ENCODE data around the gene IFNA5. TPM values are rescaled to one million over a fixed set of nuclear protein-coding genes. Genes with fewer than 3 reads are reported as not detected.
A peak's percentile ranks its signal among the peaks of the same experiment; 100 is the strongest.

The IFNA5 gene
- total and polyA plus RNA-seq, 2 of the 13 experiments (the other 11 are each of a cell fraction or from before 2014, with no cell fraction given) = not detected

DNA sequence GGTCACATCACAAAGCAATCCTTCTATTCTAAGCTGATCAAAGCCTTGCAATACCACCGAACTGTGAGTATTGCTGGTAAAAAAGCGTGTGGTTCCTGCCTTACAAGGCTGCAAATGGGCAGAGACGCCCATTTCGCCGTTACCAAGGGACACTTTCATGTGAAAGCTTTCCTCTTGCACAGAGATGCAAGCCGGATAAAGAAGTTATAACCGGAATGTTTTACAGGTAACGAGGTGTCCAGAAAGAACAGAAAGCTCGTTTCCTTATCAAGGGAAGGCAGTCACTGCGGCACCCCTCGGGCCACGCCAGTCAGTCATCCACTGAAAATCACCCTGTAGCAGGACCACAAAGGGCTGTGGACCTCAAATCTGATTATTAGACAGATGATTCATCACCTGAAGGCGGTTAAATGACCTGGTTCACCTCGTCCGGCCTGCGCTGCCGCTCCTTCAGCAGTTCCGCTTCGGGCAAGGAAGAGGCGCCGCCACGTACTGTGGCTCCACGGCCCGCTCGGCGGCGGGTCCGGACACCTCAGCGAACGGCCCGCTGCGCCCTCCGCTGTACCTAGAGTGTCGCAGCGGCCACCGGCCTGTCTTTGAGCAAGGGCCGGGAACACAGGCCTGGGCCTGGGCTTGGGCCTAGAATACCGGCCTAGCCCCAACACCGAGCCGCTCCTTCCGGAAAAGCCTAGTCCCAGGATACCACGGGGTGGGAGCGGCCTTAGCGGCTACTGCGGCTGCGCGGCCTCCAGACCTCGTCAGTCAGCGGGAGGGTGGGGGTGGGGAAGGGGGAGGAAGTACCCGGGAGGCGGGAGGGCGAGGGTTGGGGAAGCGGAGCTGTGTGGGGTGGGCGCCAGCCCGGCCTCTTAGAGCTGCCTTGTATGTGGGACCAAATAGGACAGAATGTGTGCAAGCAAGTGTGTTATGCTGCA lies 29.9 kb upstream of the IFNA5 start, which contains the start of gene KLHL9 (continued):
- TF ChIP-seq HNF4G (IDR thresholded peaks at IDR 0.05; ENCODE audit: borderline replicate concordance, low read depth, low read length) (no peak), HNF4G (CRISPR knock-in tag; IDR thresholded peaks at IDR 0.05; ENCODE audit: borderline replicate concordance, low read depth) (no peak), SP140L (CRISPR knock-in tag; IDR thresholded peaks at IDR 0.05; ENCODE audit: borderline replicate concordance) (peak; percentile 58; the same call in 1 of the 2 replicates), RFXANK (CRISPR knock-in tag; IDR thresholded peaks at IDR 0.05) (no peak), NFE2L1 (CRISPR knock-in tag; IDR thresholded peaks at IDR 0.05; ENCODE audit: borderline replicate concordance) (0 out of 2 replicates have a peak, but pooled peaks have one; percentile 58), SOX6 (IDR thresholded peaks at IDR 0.05) (no peak), SOX6 (CRISPR knock-in tag; IDR thresholded peaks at IDR 0.05) (no peak; the same call in 1 of the 2 replicates), ZNF329 (CRISPR knock-in tag; IDR thresholded peaks at IDR 0.05; ENCODE audit: low read depth) (no peak), ZNF263 (CRISPR knock-in tag; IDR thresholded peaks at IDR 0.05) (no peak; the same call in 1 of the 2 replicates), KDM6A (CRISPR knock-in tag; IDR thresholded peaks at IDR 0.05; ENCODE audit: low read depth) (no peak), ZFP36L1 (CRISPR knock-in tag; IDR thresholded peaks at IDR 0.05) (no peak), NFIC (IDR thresholded peaks at IDR 0.05; ENCODE audit: low read length) (no peak), PHF21A (CRISPR knock-in tag; IDR thresholded peaks at IDR 0.05) (peak; percentile 33; the same call in 1 of the 2 replicates), FOXC1 (CRISPR knock-in tag; IDR thresholded peaks at IDR 0.05; ENCODE audit: borderline replicate concordance) (no peak; the same call in 1 of the 2 replicates), ZNF235 (CRISPR knock-in tag; IDR thresholded peaks at IDR 0.05; ENCODE audit: borderline replicate concordance) (no peak), ONECUT2 (CRISPR knock-in tag; IDR thresholded peaks at IDR 0.05) (no peak), FLYWCH1 (CRISPR knock-in tag; IDR thresholded peaks at IDR 0.05) (no peak)
- TF ChIP-seq, protein P1, sequence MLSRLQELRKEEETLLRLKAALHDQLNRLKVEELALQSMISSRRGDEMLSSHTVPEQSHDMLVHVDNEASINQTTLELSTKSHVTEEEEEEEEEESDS (CRISPR knock-in tag; IDR thresholded peaks at IDR 0.05; ENCODE audit: borderline replicate concordance) = no peak
- TF ChIP-seq, protein P2, sequence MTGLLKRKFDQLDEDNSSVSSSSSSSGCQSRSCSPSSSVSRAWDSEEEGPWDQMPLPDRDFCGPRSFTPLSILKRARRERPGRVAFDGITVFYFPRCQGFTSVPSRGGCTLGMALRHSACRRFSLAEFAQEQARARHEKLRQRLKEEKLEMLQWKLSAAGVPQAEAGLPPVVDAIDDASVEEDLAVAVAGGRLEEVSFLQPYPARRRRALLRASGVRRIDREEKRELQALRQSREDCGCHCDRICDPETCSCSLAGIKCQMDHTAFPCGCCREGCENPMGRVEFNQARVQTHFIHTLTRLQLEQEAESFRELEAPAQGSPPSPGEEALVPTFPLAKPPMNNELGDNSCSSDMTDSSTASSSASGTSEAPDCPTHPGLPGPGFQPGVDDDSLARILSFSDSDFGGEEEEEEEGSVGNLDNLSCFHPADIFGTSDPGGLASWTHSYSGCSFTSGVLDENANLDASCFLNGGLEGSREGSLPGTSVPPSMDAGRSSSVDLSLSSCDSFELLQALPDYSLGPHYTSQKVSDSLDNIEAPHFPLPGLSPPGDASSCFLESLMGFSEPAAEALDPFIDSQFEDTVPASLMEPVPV (CRISPR knock-in tag; IDR thresholded peaks at IDR 0.05) = no peak
- TF ChIP-seq, protein P3, sequence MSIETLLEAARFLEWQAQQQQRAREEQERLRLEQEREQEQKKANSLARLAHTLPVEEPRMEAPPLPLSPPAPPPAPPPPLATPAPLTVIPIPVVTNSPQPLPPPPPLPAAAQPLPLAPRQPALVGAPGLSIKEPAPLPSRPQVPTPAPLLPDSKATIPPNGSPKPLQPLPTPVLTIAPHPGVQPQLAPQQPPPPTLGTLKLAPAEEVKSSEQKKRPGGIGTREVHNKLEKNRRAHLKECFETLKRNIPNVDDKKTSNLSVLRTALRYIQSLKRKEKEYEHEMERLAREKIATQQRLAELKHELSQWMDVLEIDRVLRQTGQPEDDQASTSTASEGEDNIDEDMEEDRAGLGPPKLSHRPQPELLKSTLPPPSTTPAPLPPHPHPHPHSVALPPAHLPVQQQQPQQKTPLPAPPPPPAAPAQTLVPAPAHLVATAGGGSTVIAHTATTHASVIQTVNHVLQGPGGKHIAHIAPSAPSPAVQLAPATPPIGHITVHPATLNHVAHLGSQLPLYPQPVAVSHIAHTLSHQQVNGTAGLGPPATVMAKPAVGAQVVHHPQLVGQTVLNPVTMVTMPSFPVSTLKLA (IDR thresholded peaks at IDR 0.05) = no peak
- TF ChIP-seq, protein P4, sequence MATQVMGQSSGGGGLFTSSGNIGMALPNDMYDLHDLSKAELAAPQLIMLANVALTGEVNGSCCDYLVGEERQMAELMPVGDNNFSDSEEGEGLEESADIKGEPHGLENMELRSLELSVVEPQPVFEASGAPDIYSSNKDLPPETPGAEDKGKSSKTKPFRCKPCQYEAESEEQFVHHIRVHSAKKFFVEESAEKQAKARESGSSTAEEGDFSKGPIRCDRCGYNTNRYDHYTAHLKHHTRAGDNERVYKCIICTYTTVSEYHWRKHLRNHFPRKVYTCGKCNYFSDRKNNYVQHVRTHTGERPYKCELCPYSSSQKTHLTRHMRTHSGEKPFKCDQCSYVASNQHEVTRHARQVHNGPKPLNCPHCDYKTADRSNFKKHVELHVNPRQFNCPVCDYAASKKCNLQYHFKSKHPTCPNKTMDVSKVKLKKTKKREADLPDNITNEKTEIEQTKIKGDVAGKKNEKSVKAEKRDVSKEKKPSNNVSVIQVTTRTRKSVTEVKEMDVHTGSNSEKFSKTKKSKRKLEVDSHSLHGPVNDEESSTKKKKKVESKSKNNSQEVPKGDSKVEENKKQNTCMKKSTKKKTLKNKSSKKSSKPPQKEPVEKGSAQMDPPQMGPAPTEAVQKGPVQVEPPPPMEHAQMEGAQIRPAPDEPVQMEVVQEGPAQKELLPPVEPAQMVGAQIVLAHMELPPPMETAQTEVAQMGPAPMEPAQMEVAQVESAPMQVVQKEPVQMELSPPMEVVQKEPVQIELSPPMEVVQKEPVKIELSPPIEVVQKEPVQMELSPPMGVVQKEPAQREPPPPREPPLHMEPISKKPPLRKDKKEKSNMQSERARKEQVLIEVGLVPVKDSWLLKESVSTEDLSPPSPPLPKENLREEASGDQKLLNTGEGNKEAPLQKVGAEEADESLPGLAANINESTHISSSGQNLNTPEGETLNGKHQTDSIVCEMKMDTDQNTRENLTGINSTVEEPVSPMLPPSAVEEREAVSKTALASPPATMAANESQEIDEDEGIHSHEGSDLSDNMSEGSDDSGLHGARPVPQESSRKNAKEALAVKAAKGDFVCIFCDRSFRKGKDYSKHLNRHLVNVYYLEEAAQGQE (IDR thresholded peaks at IDR 0.05; ENCODE audit: borderline replicate concordance in 1 of 2, low read depth in 1 of 2, low read length in 2 of 2) = peak in 1 of 2 experiments; percentile 22; a peak in 1 of 4 replicates
- TF ChIP-seq, protein P5, sequence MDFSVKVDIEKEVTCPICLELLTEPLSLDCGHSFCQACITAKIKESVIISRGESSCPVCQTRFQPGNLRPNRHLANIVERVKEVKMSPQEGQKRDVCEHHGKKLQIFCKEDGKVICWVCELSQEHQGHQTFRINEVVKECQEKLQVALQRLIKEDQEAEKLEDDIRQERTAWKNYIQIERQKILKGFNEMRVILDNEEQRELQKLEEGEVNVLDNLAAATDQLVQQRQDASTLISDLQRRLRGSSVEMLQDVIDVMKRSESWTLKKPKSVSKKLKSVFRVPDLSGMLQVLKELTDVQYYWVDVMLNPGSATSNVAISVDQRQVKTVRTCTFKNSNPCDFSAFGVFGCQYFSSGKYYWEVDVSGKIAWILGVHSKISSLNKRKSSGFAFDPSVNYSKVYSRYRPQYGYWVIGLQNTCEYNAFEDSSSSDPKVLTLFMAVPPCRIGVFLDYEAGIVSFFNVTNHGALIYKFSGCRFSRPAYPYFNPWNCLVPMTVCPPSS (IDR thresholded peaks at IDR 0.05) = no peak

Data from HepG2 (cell line).